Activated naive CD4-positive, alpha-beta T cell treated with anti-CD3 and anti-CD28 coated beads, Interleukin-2, amount 50 U/mL, for 24 hours (primary cell): Measurements from ENCODE around the gene ATOX1.

Experiments
- H3K27ac Mint-ChIP-seq: one replicate; pipeline ENCODE4 v1.8.0; 2021; ENCODE audit warnings: mild to moderate bottlenecking, mixed read lengths
- H3K27me3 Mint-ChIP-seq: one replicate; pipeline ENCODE4 v1.8.0; 2021; ENCODE audit warnings: mixed read lengths
- H3K36me3 Mint-ChIP-seq: one replicate; pipeline ENCODE4 v1.8.0; 2021; ENCODE audit warnings: mixed read lengths
- H3K4me1 Mint-ChIP-seq: one replicate; pipeline ENCODE4 v1.8.0; 2021; ENCODE audit warnings: mixed read lengths
- H3K4me3 Mint-ChIP-seq: one replicate; pipeline ENCODE4 v1.8.0; 2021; ENCODE audit warnings: mild to moderate bottlenecking, mixed read lengths
- H3K9me3 Mint-ChIP-seq: one replicate; pipeline ENCODE4 v1.8.0; 2021; ENCODE audit warnings: mixed read lengths

ATOX1 gene

DNA sequence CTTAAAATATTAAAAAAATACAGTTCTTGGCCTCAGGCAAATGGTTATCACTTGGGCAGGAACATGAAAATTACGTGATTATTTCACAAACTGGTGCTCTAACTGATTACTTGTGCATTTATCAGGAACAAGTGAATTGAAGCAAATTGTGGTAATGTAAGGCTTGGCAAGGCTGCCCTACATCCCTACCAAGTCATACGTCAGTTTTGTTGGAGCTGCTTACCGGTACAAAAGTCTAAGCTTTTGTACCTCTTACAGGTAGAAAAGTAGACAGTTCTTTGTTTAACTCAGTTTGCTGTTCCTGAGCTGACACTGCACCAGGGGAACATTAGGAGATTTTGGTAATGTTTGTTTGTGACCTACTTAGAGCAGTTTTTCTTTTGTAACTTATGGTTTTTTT, 15.5 kb upstream of the ATOX1 start:
- peaks cover 62% of the 10 kb centered on the region for H3K4me1 Mint-ChIP-seq
- H3K4me3 Mint-ChIP-seq, result peak overlapping the region; percentile 94
- no peaks in the 10 kb centered on the region for H3K9me3 Mint-ChIP-seq
- no peak overlapping the region for H3K27ac Mint-ChIP-seq
- H3K36me3 Mint-ChIP-seq, result peaks cover 25% of the 10 kb centered on the region
- H3K27me3 Mint-ChIP-seq, result no peaks in the 10 kb centered on the region

DNA sequence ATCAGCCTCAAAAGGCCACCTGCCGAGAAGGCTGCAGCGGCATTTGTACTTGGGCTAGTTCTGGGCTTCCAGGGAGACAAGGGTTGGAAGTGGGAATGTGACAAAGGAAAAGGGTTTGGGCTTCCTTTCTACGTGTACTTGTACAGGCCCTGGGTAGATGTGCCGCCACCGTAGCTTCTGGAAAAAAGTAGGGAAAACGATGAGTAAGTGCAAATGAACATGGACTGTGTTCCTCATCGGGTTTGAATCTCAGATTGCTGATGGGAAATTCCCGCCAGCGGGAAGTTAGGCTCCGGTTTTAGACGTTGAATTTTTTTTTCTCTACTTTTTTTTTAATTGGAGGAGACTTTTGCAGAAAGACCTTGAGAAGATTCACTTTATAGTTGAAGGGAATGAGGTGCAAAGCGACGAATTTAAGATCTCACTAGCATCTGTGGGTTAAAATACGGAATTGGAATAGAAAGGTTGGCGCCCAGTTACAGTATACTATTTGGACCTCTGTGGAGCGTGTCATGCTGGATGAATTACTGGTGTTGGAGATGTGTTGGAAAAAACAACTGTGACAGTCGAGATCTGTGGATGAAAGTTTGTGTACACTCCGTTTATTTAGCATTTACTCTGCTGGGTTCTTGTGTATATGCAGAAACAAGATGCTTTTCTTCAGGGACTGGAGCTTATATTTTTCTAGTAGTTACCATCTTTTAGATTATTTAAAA, 14.6 kb upstream of the ATOX1 start:
- Mint-ChIP-seq H3K4me1 (peaks cover 55% of the 10 kb centered on the region), H3K4me3 (peak overlapping the region; percentile 94), H3K9me3 (no peaks in the 10 kb centered on the region), H3K27me3 (no peaks in the 10 kb centered on the region), H3K36me3 (peaks cover 25% of the 10 kb centered on the region), H3K27ac (peak overlapping the region; percentile 76)

DNA sequence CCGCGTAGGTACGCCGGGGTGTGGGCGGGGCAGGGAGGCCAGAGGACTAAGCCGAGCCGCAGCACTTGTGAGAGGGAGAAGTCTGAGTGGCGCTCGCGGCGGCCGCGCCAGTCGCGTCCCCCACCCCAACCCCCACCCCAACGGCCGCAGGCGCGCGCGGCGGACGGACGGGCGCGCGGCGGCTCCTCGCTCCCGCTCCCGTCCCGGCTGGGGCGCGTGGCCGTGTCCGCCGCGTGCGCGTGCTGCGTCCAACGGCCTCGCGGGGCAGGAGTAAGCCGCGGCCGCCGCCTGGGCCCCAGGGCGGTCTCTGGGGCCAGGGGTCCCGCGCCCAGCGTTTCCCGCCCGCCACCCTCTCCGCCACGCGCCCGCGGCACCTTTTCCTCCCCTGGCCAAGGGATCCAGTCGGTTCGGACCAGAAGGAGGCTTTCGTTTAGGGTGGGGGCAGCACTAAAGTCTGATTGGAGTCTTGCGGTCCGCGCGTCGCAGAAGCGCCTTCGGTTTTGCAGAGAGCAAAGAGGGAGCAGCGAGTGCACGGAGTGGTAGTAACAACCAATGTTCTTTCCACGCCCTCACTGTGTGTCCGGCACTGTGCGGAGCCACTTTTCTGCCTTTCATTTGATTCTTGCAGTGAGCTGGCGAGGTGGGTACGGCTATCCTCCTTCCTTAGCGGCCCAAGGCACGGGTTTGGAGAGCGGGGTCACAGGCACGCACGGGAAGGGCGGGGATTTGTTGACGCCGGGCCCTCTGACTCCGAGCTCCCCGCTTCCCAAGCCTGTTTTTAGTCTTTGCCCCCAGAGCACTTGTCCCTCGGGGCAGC, 13.8 kb upstream of the ATOX1 start:
- Mint-ChIP-seq H3K9me3 (no peaks in the 10 kb centered on the region), H3K36me3 (peaks cover 23% of the 10 kb centered on the region), H3K27ac (peak overlapping the region; percentile 76), H3K4me1 (peaks cover 48% of the 10 kb centered on the region), H3K4me3 (peak overlapping the region; percentile 94), H3K27me3 (no peaks in the 10 kb centered on the region)

DNA sequence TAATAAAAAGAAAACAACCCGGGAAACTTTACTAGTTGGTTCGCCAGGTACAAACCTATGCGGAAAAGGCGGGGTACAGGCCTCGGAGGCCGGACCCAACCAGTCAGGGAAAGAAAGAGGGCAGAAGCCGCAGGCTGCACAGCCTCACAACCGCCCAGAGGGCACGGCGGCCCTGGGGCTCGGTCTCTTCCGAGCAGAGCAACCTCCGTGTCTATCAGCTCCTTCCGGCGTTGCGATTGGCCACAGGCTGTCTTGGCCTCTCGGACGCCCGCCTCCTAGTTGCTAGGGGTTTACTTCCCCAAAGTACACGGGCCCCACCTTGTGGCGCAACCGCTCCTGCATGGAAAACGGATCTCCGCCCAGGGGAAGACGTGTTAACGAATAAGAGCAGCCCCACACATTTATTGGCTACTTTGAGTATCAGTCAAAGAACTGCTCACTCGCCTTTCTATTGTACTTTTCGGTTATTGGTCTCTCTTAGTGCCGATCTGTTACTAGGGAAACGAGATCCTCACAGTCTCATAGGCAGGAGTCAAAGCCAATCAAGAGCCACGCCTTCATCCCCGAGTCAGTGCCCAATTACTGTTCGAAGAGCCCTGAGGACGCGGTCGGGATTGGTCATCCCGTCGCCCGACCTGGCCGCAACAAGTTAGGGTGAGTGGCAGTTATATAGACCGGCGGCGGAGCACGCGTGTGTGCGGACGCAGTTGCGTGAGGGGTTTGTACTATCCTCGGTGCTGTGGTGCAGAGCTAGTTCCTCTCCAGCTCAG, 13.0 kb upstream of the ATOX1 start, which contains the start of gene G3BP1:
TSS of gene G3BP1 (plus strand) at position 696 of the 770 bp plus-strand sequence. CDS start 14,667 bp downstream, outside the sequence.
- Mint-ChIP-seq H3K4me3 (peak within 1 kb of the TSS; percentile 94), H3K9me3 (no peaks in the 10 kb centered on the region), H3K36me3 (peaks cover 20% of the 10 kb centered on the region), H3K27ac (peak within 1 kb of the TSS; percentile 76), H3K4me1 (peaks cover 40% of the 10 kb centered on the region), H3K27me3 (no peaks in the 10 kb centered on the region)

DNA sequence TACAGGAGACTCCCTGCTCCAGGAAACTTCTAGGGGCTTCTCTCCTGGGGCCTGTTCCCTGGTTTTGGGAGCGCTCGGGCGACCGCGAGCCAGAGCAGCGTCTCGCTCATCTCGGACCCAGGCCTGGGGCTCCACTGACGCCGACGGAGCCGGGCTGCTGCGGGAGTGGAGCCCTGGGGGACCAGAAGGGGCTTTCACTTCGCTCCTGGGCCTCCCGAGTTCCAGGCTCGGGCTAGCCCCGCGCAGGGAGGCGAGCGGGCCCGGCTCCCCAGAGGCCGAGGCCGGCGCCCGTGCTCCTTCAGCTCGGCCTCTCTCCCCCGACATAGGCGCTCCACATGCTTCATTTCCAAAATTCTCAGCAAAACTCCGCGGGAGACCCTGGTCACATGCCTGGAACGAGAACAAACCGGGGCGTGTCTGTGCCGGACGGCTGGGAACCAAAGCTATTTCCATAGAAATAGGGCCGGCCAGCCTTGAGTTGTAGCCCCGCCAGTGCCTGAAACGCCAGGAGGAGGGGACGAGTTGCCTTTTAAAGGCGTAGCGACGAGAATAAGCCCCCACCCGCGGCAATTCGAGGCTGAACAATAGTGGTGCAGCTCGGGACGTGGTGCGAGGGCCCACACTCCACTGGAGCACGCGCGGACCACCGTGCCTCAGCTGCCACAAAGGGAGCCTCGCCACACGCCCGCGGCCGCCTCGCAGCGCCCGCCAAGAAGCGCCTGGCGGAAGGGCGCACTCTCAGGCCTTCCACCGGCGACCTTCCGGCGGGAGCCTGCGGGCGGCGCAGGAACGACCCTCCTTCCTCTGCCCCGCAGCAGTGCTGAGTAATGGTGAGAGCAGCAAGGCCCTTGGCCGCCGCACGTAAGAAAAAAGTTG, 12.2 kb upstream of the ATOX1 start:
- peak overlapping the region; percentile 95 for H3K27ac Mint-ChIP-seq

DNA sequence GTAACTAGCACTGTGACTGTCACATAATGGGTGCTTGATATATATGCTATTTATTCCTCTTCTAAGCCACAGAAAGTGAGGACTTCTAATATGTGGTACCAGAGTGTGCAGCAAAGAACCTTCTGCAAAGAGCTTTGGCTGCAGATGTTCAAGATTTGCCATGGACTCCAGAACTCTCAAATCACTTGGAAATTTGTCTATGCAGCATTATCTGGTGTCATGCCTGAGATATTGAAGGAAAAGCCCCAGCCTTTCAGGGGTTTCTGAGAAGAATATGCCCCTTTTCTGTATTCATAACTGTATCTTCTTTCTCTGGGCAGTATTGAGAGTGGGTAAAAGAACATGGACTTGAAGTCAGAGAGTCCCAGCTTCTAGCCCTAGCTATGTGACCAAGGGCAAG, 8.5 kb upstream of the ATOX1 start:
- Mint-ChIP-seq H3K36me3 (no peaks in the 10 kb centered on the region), H3K9me3 (no peaks in the 10 kb centered on the region), H3K4me3 (no peak overlapping the region), H3K4me1 (peaks cover 10% of the 10 kb centered on the region), H3K27ac (no peak overlapping the region), H3K27me3 (no peaks in the 10 kb centered on the region)

More for the DNA sequence above, 12.2 kb upstream of the ATOX1 start:
- Mint-ChIP-seq H3K4me1 (peaks cover 32% of the 10 kb centered on the region), H3K9me3 (no peaks in the 10 kb centered on the region), H3K36me3 (peaks cover 15% of the 10 kb centered on the region), H3K4me3 (no peak overlapping the region), H3K27me3 (no peaks in the 10 kb centered on the region)

DNA sequence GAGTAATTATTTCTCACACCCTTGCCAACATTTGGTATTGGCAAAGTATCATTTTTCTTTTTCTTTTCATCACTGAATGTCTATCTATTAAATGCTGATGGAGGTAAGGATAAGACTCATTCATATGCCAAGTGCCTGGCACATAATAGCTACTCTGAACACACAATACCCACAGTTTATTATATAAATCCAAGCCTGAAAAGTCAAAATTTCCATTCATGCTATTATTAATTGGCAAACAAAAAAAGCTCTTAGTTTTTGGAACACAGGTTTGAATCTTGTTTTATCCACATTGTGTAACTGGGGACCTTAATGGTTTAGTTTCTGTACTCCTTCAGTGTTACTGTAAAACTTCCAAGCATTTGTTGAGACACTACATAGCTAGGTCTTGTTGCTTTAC, 6.4 kb upstream of the ATOX1 start:
- Mint-ChIP-seq H3K27ac (no peak overlapping the region), H3K9me3 (no peaks in the 10 kb centered on the region), H3K4me1 (peaks cover 5% of the 10 kb centered on the region), H3K4me3 (no peak overlapping the region), H3K27me3 (no peaks in the 10 kb centered on the region), H3K36me3 (no peaks in the 10 kb centered on the region)

DNA sequence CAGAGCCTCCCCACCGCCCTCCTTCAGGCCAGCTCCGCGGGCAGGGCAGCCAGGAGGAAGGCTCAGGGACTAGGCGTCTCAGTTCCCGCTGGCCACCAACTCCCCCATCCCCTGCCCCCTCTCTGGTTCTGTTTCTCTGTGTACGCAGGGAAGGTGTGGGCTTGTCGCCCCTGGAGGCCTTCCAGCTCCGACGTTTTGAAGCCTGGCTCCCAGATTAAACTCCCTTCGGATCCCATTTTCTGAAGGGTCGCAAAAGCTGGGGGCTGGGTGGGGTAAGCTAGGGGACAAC, 346 bp downstream of the ATOX1 start:
- H3K36me3 Mint-ChIP-seq, result peaks cover 3% of the 10 kb centered on the region
- peak overlapping the region; percentile 94 for H3K27ac Mint-ChIP-seq
- peaks cover 45% of the 10 kb centered on the region for H3K4me1 Mint-ChIP-seq
- peak overlapping the region; percentile 93 for H3K4me3 Mint-ChIP-seq
- no peaks in the 10 kb centered on the region for H3K27me3 Mint-ChIP-seq
- H3K9me3 Mint-ChIP-seq, result no peaks in the 10 kb centered on the region

DNA sequence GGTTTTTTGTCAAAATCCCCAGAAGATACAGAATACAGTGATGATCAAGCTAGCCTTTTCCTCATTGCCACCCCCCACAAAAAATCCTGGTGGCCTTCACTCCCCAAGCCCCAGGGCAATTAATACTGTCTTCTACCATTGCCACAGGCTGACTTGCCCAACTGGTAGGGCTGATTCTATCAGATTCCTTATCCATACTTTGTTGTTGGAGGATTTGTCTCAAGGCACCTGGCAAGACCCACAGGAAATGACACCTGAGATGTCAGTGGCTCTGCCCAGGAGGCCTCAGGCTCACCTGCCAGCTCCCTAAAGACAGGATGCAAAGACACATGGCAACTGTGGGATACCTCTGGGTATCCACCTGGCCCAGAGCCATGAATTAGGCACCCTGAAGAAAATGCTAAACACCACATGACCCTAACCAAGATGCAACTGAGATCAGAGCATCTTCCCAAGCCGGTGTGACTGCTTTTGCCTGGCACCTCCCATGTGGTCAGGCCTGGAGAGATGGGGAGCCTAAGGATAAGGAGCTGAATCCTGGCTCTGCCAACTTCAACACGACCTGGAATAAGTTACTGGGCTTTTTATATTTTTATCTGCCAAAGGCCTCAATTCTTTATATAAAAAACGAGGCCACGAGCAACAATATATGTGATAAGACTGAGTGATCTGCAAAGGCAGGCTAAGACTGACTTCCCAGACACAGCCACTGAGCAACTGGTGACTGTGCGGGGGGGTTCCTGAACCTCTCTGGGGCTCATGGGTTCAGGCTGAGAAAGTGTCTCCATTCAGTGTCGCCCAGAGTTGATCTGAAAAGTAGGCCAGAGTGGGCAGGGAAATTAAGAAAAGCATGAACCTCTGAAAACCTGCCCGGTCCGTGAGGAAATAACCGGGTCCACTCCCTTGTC, 944 bp downstream of the ATOX1 start:
- no peaks in the 10 kb centered on the region for H3K9me3 Mint-ChIP-seq
- peak overlapping the region; percentile 93 for H3K4me3 Mint-ChIP-seq
- H3K27ac Mint-ChIP-seq, result peak overlapping the region; percentile 91
- H3K27me3 Mint-ChIP-seq, result no peaks in the 10 kb centered on the region
- H3K4me1 Mint-ChIP-seq, result peaks cover 49% of the 10 kb centered on the region
- peaks cover 5% of the 10 kb centered on the region for H3K36me3 Mint-ChIP-seq

DNA sequence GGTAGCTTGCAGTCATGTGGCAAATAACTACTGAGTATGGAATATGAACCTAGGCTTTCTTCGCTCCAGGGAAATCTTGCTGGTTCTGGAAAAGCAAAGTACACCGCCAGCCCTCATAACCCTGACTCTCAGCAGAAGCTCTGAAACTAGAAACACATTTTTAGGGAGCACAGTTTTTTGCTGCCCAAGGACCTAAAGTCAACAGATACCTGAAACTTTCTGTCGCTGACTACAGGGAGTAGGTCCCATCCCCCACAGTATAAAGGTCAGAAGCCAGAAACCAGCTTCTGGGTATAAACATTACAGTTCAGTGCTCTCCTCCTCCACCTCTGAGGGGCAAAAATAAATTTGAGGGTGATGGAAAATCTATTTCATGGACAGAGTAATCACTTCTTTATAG, 3.0 kb downstream of the ATOX1 start:
- Mint-ChIP-seq H3K4me3 (no peak overlapping the region), H3K27me3 (no peaks in the 10 kb centered on the region)

DNA sequence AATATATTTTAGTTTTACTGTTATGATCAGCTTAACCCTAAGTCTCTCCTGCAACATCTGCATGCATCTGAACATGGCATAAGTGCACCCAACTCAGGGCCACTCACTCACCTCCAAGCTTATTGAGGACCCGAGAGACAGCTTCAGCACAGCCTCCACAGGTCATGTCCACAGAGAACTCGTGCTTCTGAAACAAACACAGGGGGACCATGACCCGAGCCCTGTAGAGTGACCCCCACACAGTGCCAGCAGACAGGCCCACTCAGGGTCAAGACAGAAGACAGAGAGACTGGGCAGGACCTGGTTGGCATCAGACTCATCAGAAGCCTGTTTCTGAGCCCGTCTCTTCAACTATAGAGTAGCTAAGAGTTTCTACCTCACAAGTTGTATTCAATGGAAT, 6.8 kb downstream of the ATOX1 start:
- H3K9me3 Mint-ChIP-seq, result no peaks in the 10 kb centered on the region
- no peak overlapping the region for H3K27ac Mint-ChIP-seq
- peaks cover 47% of the 10 kb centered on the region for H3K4me1 Mint-ChIP-seq
- peaks cover 7% of the 10 kb centered on the region for H3K36me3 Mint-ChIP-seq
- no peaks in the 10 kb centered on the region for H3K27me3 Mint-ChIP-seq
- no peak overlapping the region for H3K4me3 Mint-ChIP-seq

More for the DNA sequence above, 3.0 kb downstream of the ATOX1 start:
- peaks cover 54% of the 10 kb centered on the region for H3K4me1 Mint-ChIP-seq
- H3K9me3 Mint-ChIP-seq, result no peaks in the 10 kb centered on the region
- H3K27ac Mint-ChIP-seq, result no peak overlapping the region
- peaks cover 5% of the 10 kb centered on the region for H3K36me3 Mint-ChIP-seq

DNA sequence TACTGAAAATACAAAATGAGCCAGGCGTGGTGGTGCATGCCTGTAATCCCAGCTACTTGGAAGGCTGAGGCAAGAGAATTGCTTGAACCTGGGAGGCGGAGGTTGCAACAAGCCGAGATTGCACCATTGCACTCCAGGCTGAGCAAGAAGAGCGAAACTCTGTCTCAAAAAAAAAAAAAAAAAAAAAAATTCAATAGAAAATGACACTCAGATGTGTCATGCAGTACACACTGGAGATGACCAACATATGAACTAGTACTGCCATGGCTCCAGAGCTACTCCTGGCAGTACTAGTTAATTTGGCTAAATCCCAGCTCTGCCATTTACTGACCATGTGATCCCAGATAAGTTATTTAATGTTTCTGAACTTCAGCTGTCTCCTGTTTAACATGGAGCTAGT, 7.3 kb downstream of the ATOX1 start:
- Mint-ChIP-seq H3K27me3 (no peaks in the 10 kb centered on the region), H3K27ac (no peak overlapping the region), H3K4me1 (peaks cover 47% of the 10 kb centered on the region), H3K9me3 (no peaks in the 10 kb centered on the region), H3K36me3 (peaks cover 7% of the 10 kb centered on the region), H3K4me3 (no peak overlapping the region)

DNA sequence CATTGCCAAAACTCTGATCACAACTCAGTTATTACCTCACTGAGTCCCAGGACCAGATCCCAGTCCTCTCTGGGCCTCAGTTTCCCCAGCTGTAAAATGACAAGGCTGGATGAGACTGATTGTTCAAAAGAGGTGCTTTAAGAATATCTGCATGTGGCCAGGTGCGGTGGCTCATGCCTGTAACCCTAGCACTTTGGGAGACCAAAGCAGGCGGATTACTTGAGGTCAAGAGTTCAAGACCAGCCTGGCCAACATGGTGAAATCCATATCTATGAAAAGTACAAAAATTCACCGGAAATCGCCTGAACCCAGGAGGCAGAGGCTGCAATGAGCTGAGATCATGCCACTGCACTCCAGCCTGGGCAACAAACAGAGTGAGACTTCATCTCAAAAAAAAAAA, 8.3 kb downstream of the ATOX1 start:
- Mint-ChIP-seq H3K27me3 (no peaks in the 10 kb centered on the region), H3K36me3 (peaks cover 9% of the 10 kb centered on the region), H3K4me3 (peak overlapping the region; percentile 23), H3K9me3 (no peaks in the 10 kb centered on the region), H3K4me1 (peaks cover 49% of the 10 kb centered on the region), H3K27ac (no peak overlapping the region)

DNA sequence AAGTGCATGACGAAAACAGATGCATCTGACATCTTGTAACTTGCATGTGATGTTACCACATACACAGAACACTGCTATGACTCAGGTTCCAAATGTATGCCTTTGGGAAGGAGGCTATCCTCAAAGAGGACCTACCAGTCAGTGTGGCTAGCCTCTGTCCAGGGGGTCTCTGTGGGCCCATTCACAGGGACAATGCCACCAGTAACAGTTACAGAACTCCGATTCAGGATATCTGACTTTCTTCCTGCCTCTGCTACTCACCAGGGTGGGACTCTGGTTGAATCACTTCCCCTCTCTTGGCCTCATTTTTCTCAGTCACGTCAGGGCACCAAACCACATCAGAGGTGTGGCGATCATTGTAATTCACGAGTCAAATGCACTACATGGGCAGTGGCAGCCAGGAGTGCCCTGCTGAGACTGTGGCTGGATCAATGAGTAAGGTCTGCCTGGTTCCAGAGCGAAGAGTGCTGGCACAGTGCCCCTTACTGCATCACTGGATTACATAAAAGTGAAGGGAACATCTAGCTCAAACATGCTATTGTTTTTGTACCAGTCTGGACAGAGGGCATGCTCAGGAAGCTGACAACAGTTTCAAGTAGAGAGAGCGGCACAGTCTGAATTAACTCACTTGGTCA, 13.2 kb downstream of the ATOX1 start:
- Mint-ChIP-seq H3K27me3 (no peaks in the 10 kb centered on the region), H3K4me3 (no peak overlapping the region), H3K4me1 (peaks cover 42% of the 10 kb centered on the region), H3K27ac (peak overlapping the region; percentile 77), H3K36me3 (peaks cover 18% of the 10 kb centered on the region), H3K9me3 (no peaks in the 10 kb centered on the region)
